HepG2 (cell line): ENCODE measurements around the gene NOL4L. TPM values are rescaled to one million over a fixed set of nuclear protein-coding genes. Genes with fewer than 3 reads are reported as not detected.

ENCODE experiments used
- AGO2 ChIP-seq: fragments of 200-400 bp; formaldehyde crosslinking; optimal IDR thresholded peaks from 2 replicates; pipeline ENCODE3; 2017; ENCODE audit warnings: mild to moderate bottlenecking, low read depth, low read length, moderate library complexity
- CEBPG ChIP-seq: IDR thresholded peaks from 2 replicates; pipeline ENCODE4 v1.6.1; 2016
- HMG20A ChIP-seq: IDR thresholded peaks from 2 replicates; pipeline ENCODE4 v1.6.1; 2016; ENCODE audit warnings: borderline replicate concordance
- HOXA3 ChIP-seq: sonication (generic); formaldehyde crosslinking; IDR thresholded peaks from 2 replicates; pipeline ENCODE4 v1.5.0; 2020; ENCODE audit warnings: missing genetic modification reagents
- HOXA5 ChIP-seq: sonication (generic); formaldehyde crosslinking; IDR thresholded peaks from 2 replicates; pipeline ENCODE4 v1.4.0; 2020; ENCODE audit warnings: missing genetic modification reagents
- KDM6A ChIP-seq: IDR thresholded peaks from 2 replicates; pipeline ENCODE4 v1.6.1; 2016; ENCODE audit warnings: low read depth
- MED8 ChIP-seq: sonication (generic); formaldehyde crosslinking; IDR thresholded peaks from 2 replicates; pipeline ENCODE4 v1.8.1; 2023; ENCODE audit warnings: mild to moderate bottlenecking, missing genetic modification reagents; ENCODE audit not compliant: insufficient replicate concordance
- NCOA1 ChIP-seq: sonication (generic); formaldehyde crosslinking; IDR thresholded peaks from 2 replicates; pipeline ENCODE4 v1.9.0; 2021; ENCODE audit warnings: missing genetic modification reagents
- SNAI1 ChIP-seq: sonication (generic); formaldehyde crosslinking; IDR thresholded peaks from 2 replicates; pipeline ENCODE4 v1.5.0; 2020; ENCODE audit warnings: mild to moderate bottlenecking, missing genetic modification reagents, borderline replicate concordance
- ZNF335 ChIP-seq: sonication (generic); formaldehyde crosslinking; IDR thresholded peaks from 2 replicates; pipeline ENCODE4 v1.4.0; 2020; ENCODE audit warnings: missing genetic modification reagents
- ZNF431 ChIP-seq: sonication (generic); formaldehyde crosslinking; IDR thresholded peaks from 2 replicates; pipeline ENCODE4 v1.9.0; 2022; ENCODE audit warnings: missing genetic modification reagents, low read depth, mild to moderate bottlenecking, borderline replicate concordance
- ZNF850 ChIP-seq: sonication (generic); formaldehyde crosslinking; conservative IDR thresholded peaks from 2 replicates; pipeline ENCODE4 v1.9.0; 2021; ENCODE audit warnings: mild to moderate bottlenecking, missing genetic modification reagents
- ZSCAN31 ChIP-seq: sonication (generic); formaldehyde crosslinking; IDR thresholded peaks from 2 replicates; pipeline ENCODE4 v1.5.0; 2020; ENCODE audit warnings: low read depth, mild to moderate bottlenecking, missing genetic modification reagents
- polyA plus RNA-seq, 8 experiments: library from polyadenylated mRNA; depleted of rRNA in 3 of 8; stranded (reverse) in 7 of 8; unstranded in 1 of 8; fragments of >200 nt; fragmentation: Illumina TruSeq in 4 of 8; extraction: Trizol in 4 of 8; gene quantifications; 2 replicates each; pipeline versions ENCODE4 v1.2.1 to v1.2.3, GENCODE V29; 2011 to 2016; ENCODE audit warnings: low read depth in 4 of 8, missing spikeins in 1 of 8, mixed read lengths in 1 of 8; ENCODE audit not compliant: insufficient read depth in 1 of 8
- total RNA-seq, 5 experiments: library from RNA; depleted of rRNA; stranded (reverse); fragments of >200 nt; fragmentation: Illumina TruSeq; extraction: Trizol; gene quantifications; 2 replicates each; pipeline ENCODE4 v1.2.3, GENCODE V29; 2016; ENCODE audit warnings: low read depth in 1 of 5
- TF ChIP-seq, protein P1 (sequence below): sonication (generic); formaldehyde crosslinking; IDR thresholded peaks from 2 replicates; pipeline ENCODE4 v1.5.0; 2020; ENCODE audit warnings: mild to moderate bottlenecking, missing genetic modification reagents
- TF ChIP-seq, protein P2 (sequence below): sonication (generic); formaldehyde crosslinking; IDR thresholded peaks from 2 replicates; pipeline ENCODE4 v1.4.0; 2020; ENCODE audit warnings: missing genetic modification reagents, mild to moderate bottlenecking, borderline replicate concordance
- TF ChIP-seq, protein P3 (sequence below): sonication (generic); formaldehyde crosslinking; IDR thresholded peaks from 2 replicates; pipeline ENCODE4 v1.5.0; 2020; ENCODE audit warnings: missing genetic modification reagents, mild to moderate bottlenecking, borderline replicate concordance
- TF ChIP-seq, protein P4 (sequence below): sonication (generic); formaldehyde crosslinking; IDR thresholded peaks from 2 replicates; pipeline ENCODE4 v1.4.0; 2020; ENCODE audit warnings: mild to moderate bottlenecking, low read depth, missing genetic modification reagents
- TF ChIP-seq, protein P5 (sequence below): IDR thresholded peaks from 2 replicates; pipeline ENCODE4 v1.6.1; 2016; ENCODE audit warnings: mild to moderate bottlenecking, missing biosample characterization, missing genetic modification reagents

The NOL4L gene
- total and polyA plus RNA-seq, 2 of the 13 experiments (the other 11 are each of a cell fraction or from before 2014, with no cell fraction given) = 16.6 to 35.4 TPM

DNA sequence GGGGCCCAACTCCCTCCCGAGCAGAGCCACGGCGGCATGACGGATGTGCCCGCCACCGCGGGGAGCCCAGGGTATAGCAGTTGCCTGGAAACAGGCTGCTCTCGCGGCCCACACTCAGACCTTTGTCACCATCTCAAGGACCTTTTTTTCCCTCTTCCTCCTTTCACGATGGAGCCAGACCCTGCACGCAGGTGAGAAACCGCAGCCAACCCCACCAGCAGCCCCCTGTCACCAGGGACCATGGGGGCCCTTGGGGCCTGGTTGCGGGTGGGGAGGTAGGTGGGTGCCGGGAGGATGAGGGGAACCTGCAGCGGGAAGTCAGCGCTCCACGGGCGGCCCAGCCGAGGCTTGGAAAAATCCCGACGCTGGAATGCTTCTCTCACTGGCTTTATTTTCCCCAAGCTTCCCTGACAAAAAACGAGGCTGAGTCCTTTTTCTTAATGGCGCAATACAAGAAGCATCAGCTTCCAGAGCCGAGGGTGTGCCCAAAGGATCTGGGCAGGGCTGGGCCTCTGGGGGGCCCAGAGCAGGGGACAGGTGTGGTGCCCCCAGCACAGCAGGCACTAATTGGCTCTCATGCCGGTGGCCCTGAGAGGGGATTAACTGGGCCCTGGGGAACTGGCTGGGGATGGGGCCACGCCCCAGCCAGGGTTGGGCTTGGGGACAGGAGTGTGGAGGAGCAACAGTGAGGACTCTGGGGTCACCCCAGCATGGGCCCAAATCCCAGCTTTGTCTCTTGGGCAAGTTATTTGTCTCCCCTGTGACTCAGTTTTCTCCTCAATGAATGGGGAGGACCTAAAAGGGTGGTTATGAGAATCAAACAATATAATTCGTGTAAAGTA is 23.9 kb downstream of the NOL4L start (continued):
- TF ChIP-seq ZNF431 = no peak
- TF ChIP-seq NCOA1 = peak; percentile 95
- TF ChIP-seq HOXA5 (CRISPR knock-in tag) = 0 out of 2 replicates have a peak, but pooled peaks have one; percentile 68
- TF ChIP-seq, protein P1, sequence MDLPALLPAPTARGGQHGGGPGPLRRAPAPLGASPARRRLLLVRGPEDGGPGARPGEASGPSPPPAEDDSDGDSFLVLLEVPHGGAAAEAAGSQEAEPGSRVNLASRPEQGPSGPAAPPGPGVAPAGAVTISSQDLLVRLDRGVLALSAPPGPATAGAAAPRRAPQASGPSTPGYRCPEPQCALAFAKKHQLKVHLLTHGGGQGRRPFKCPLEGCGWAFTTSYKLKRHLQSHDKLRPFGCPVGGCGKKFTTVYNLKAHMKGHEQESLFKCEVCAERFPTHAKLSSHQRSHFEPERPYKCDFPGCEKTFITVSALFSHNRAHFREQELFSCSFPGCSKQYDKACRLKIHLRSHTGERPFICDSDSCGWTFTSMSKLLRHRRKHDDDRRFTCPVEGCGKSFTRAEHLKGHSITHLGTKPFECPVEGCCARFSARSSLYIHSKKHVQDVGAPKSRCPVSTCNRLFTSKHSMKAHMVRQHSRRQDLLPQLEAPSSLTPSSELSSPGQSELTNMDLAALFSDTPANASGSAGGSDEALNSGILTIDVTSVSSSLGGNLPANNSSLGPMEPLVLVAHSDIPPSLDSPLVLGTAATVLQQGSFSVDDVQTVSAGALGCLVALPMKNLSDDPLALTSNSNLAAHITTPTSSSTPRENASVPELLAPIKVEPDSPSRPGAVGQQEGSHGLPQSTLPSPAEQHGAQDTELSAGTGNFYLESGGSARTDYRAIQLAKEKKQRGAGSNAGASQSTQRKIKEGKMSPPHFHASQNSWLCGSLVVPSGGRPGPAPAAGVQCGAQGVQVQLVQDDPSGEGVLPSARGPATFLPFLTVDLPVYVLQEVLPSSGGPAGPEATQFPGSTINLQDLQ = no peak; the same call in 1 of the 2 replicates
- TF ChIP-seq SNAI1 (CRISPR knock-in tag) = peak; percentile 97
- TF ChIP-seq ZNF850 (CRISPR knock-in tag) = peak; percentile 97
- TF ChIP-seq MED8 (CRISPR knock-in tag) = peak; percentile 65
- TF ChIP-seq, protein P2, sequence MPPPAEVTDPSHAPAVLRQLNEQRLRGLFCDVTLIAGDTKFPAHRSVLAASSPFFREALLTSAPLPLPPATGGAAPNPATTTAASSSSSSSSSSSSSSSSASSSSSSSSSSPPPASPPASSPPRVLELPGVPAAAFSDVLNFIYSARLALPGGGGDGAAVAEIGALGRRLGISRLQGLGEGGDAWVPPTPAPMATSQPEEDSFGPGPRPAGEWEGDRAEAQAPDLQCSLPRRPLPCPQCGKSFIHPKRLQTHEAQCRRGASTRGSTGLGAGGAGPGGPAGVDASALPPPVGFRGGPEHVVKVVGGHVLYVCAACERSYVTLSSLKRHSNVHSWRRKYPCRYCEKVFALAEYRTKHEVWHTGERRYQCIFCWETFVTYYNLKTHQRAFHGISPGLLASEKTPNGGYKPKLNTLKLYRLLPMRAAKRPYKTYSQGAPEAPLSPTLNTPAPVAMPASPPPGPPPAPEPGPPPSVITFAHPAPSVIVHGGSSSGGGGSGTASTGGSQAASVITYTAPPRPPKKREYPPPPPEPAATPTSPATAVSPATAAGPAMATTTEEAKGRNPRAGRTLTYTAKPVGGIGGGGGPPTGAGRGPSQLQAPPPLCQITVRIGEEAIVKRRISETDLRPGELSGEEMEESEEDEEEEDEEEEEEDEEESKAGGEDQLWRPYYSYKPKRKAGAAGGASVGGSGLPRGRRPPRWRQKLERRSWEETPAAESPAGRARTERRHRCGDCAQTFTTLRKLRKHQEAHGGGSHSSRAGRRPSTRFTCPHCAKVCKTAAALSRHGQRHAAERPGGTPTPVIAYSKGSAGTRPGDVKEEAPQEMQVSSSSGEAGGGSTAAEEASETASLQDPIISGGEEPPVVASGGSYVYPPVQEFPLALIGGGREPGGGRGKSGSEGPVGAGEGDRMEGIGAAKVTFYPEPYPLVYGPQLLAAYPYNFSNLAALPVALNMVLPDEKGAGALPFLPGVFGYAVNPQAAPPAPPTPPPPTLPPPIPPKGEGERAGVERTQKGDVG (CRISPR knock-in tag) = no peak; the same call in 1 of the 2 replicates
- TF ChIP-seq HOXA3 (CRISPR knock-in tag) = 0 out of 2 replicates have a peak, but pooled peaks have one; percentile 44
- TF ChIP-seq HMG20A (CRISPR knock-in tag) = 0 out of 2 replicates have a peak, but pooled peaks have one; percentile 8
- TF ChIP-seq AGO2 = no peak
- TF ChIP-seq, protein P3, sequence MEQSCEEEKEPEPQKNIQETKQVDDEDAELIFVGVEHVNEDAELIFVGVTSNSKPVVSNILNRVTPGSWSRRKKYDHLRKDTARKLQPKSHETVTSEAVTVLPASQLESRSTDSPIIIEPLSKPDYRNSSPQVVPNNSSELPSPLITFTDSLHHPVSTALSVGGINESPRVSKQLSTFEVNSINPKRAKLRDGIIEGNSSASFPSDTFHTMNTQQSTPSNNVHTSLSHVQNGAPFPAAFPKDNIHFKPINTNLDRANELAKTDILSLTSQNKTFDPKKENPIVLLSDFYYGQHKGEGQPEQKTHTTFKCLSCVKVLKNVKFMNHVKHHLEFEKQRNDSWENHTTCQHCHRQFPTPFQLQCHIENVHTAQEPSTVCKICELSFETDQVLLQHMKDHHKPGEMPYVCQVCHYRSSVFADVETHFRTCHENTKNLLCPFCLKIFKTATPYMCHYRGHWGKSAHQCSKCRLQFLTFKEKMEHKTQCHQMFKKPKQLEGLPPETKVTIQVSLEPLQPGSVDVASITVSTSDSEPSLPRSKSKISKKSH (CRISPR knock-in tag) = no peak; the same call in none of the 2 replicates
- peak; percentile 67 for TF ChIP-seq CEBPG (CRISPR knock-in tag)
- TF ChIP-seq, protein P4, sequence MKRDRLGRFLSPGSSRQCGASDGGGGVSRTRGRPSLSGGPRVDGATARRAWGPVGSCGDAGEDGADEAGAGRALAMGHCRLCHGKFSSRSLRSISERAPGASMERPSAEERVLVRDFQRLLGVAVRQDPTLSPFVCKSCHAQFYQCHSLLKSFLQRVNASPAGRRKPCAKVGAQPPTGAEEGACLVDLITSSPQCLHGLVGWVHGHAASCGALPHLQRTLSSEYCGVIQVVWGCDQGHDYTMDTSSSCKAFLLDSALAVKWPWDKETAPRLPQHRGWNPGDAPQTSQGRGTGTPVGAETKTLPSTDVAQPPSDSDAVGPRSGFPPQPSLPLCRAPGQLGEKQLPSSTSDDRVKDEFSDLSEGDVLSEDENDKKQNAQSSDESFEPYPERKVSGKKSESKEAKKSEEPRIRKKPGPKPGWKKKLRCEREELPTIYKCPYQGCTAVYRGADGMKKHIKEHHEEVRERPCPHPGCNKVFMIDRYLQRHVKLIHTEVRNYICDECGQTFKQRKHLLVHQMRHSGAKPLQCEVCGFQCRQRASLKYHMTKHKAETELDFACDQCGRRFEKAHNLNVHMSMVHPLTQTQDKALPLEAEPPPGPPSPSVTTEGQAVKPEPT = peak; percentile 9; the same call in 1 of the 2 replicates
- peak; percentile 51; the same call in 1 of the 2 replicates for TF ChIP-seq KDM6A (CRISPR knock-in tag)
- TF ChIP-seq, protein P5, sequence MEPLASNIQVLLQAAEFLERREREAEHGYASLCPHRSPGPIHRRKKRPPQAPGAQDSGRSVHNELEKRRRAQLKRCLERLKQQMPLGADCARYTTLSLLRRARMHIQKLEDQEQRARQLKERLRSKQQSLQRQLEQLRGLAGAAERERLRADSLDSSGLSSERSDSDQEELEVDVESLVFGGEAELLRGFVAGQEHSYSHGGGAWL (CRISPR knock-in tag) = peak; percentile 44; the same call in 1 of the 2 replicates
- TF ChIP-seq ZSCAN31 (CRISPR knock-in tag) = peak; percentile 70; the same call in 1 of the 2 replicates
- TF ChIP-seq ZNF335 (CRISPR knock-in tag) = no peak
